Stimulated activated CD4-positive, alpha-beta T cell treated with anti-CD3 and anti-CD28 coated beads, Interleukin-15, amount 100 ng/mL, for 24 hours (primary cell): ENCODE data around the gene TBL1X.
"Not testable (repeated sequence)": the region's sequence is repeated elsewhere in the genome, so short reads cannot be mapped to it uniquely, and the experiment has no call there.

ENCODE experiments used
- DNase-seq: peaks from one replicate; pipeline ENCODE4 v3.0.0-alpha.2; 2020

Gene TBL1X

GRCh38 chrX:9501362-9501761 is 36.5 kb downstream of the TBL1X start:
- no peak for DNase-seq

GRCh38 chrX:9503261-9503660 is 38.4 kb downstream of the TBL1X start:
- no peak for DNase-seq

GRCh38 chrX:9510366-9510765 is 45.5 kb downstream of the TBL1X start:
- DNase-seq, result no peak

GRCh38 chrX:9510980-9511379 is 46.1 kb downstream of the TBL1X start:
- no peak for DNase-seq

- DNase-seq, result no peak
Observed at GRCh38 chrX:9515489-9515888, 50.6 kb downstream of the TBL1X start.

- DNase-seq, result no peak
Observed at GRCh38 chrX:9515973-9516538, 51.2 kb downstream of the TBL1X start.

- no peak for DNase-seq
Observed at GRCh38 chrX:9516635-9517034, 51.8 kb downstream of the TBL1X start.

GRCh38 chrX:9518051-9518450 is 53.2 kb downstream of the TBL1X start:
- no peak for DNase-seq

GRCh38 chrX:9518889-9519288 is 54.0 kb downstream of the TBL1X start:
- DNase-seq, result no peak

- no peak for DNase-seq
Observed at GRCh38 chrX:9519546-9520216, 54.8 kb downstream of the TBL1X start.

GRCh38 chrX:9520217-9520590 is 55.3 kb downstream of the TBL1X start:
- no peak for DNase-seq

GRCh38 chrX:9522378-9523155 is 57.7 kb downstream of the TBL1X start:
- no peak for DNase-seq

GRCh38 chrX:9525511-9526248 is 60.8 kb downstream of the TBL1X start:
- no peak for DNase-seq

GRCh38 chrX:9526965-9527364 is 62.1 kb downstream of the TBL1X start:
- DNase-seq, result no peak

- no peak for DNase-seq
Observed at GRCh38 chrX:9528498-9528897, 63.6 kb downstream of the TBL1X start.

GRCh38 chrX:9529223-9529622 is 64.4 kb downstream of the TBL1X start:
- no peak for DNase-seq

- peak; percentile 67 for DNase-seq
Observed at GRCh38 chrX:9530848-9531274, 66.0 kb downstream of the TBL1X start.

GRCh38 chrX:9532349-9532748 is 67.5 kb downstream of the TBL1X start:
- no peak for DNase-seq

GRCh38 chrX:9533611-9534010 is 68.8 kb downstream of the TBL1X start:
- no peak for DNase-seq

GRCh38 chrX:9534686-9535085 is 69.8 kb downstream of the TBL1X start:
- no peak for DNase-seq

- DNase-seq, result no peak
Observed at GRCh38 chrX:9535101-9535500, 70.2 kb downstream of the TBL1X start.

- DNase-seq, result not testable (repeated sequence)
Observed at GRCh38 chrX:9536156-9536555, 71.3 kb downstream of the TBL1X start.

GRCh38 chrX:9537781-9538180 is 72.9 kb downstream of the TBL1X start:
- DNase-seq, result no peak
